Measurements from ENCODE around the gene PAK6. TPM values are rescaled to one million over a fixed set of nuclear protein-coding genes. Genes with fewer than 3 reads are reported as not detected.

Gene PAK6
- total RNA-seq, 1 donor from 2014 or later, result 7.1 TPM

DNA sequence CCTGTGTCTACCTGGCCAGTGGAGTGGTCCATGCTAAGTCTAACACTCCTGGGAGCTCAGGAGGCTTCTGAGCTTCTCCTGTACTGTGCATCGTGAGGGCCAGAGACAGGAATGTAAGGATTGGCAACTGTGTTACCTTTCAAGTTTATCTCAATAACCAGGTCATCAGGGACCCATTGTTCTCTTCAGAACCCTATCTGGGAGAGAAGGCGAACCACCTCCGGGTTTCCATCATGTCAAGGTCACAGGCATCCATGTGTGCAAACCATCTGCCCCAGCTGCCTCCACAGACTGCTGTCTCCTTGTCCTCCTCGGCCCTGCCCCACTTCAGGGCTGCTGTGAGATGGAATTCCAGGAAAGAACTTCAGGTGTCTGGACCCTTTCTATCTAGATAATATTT lies 38.1 kb downstream of the PAK6 start:
- DNase-seq (ENCODE audit: low read depth), result no peak
- TF ChIP-seq, protein P1, sequence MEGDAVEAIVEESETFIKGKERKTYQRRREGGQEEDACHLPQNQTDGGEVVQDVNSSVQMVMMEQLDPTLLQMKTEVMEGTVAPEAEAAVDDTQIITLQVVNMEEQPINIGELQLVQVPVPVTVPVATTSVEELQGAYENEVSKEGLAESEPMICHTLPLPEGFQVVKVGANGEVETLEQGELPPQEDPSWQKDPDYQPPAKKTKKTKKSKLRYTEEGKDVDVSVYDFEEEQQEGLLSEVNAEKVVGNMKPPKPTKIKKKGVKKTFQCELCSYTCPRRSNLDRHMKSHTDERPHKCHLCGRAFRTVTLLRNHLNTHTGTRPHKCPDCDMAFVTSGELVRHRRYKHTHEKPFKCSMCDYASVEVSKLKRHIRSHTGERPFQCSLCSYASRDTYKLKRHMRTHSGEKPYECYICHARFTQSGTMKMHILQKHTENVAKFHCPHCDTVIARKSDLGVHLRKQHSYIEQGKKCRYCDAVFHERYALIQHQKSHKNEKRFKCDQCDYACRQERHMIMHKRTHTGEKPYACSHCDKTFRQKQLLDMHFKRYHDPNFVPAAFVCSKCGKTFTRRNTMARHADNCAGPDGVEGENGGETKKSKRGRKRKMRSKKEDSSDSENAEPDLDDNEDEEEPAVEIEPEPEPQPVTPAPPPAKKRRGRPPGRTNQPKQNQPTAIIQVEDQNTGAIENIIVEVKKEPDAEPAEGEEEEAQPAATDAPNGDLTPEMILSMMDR (conservative IDR thresholded peaks at IDR 0.05; ENCODE audit: low read depth, low read length), result no peak
- H3K4me3 ChIP-seq (ENCODE audit: low read depth, low read length), result no peak overlapping the region

GRCh38 chr15:40277471-40277870 lies 38.6 kb downstream of the PAK6 start:
- H3K4me3 ChIP-seq (ENCODE audit: low read depth, low read length), result no peak overlapping the region
- TF ChIP-seq, protein P1 (conservative IDR thresholded peaks at IDR 0.05; ENCODE audit: low read depth, low read length), result no peak
- no peak for DNase-seq (ENCODE audit: low read depth)

GRCh38 chr15:40278026-40278425 lies 39.2 kb downstream of the PAK6 start:
- TF ChIP-seq, protein P1 (conservative IDR thresholded peaks at IDR 0.05; ENCODE audit: low read depth, low read length), result no peak
- H3K4me3 ChIP-seq (ENCODE audit: low read depth, low read length), result no peak overlapping the region
- DNase-seq (ENCODE audit: low read depth), result no peak

DNA sequence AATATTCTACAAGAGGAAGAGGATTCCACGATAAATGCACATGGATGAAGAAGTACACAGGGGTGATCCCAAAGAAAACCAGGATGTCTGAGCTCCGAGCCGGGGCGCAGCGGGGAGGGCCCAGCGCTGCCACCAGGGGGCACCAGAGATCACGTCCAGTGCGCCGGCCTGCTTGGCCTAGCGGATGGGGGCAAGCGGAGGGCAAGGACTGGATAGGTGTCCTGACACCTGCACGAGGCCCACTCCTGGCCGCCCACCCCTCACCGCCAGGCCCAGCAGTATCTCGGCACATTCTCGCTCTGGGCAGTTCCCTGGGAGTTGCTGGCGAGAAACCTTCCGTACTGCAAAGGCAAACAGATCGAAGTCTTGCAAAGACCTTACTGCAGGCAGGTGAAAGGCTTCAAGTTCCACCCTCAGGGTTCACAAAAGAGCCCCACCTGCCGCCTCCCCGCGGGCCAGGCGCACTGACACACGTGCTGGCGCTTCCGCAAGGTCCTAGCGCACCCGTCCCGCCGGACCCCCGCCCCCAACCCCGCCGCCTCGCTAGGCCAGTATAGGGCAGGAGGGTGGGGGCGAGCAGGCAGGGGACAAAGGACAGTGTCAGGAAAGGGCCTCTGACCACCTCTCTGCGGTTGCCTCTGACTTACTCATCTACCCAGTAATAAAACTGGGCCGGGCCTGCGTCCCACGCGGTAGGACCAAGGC lies 40.7 kb downstream of the PAK6 start:
- DNase-seq (ENCODE audit: low read depth), result no peak
- TF ChIP-seq, protein P1 (conservative IDR thresholded peaks at IDR 0.05; ENCODE audit: low read depth, low read length), result peak; percentile 95
- H3K4me3 ChIP-seq (ENCODE audit: low read depth, low read length), result no peak overlapping the region

- no peak for DNase-seq (ENCODE audit: low read depth)
These were observed 41.6 kb downstream of the PAK6 start for GRCh38 chr15:40280260-40281056.

DNA sequence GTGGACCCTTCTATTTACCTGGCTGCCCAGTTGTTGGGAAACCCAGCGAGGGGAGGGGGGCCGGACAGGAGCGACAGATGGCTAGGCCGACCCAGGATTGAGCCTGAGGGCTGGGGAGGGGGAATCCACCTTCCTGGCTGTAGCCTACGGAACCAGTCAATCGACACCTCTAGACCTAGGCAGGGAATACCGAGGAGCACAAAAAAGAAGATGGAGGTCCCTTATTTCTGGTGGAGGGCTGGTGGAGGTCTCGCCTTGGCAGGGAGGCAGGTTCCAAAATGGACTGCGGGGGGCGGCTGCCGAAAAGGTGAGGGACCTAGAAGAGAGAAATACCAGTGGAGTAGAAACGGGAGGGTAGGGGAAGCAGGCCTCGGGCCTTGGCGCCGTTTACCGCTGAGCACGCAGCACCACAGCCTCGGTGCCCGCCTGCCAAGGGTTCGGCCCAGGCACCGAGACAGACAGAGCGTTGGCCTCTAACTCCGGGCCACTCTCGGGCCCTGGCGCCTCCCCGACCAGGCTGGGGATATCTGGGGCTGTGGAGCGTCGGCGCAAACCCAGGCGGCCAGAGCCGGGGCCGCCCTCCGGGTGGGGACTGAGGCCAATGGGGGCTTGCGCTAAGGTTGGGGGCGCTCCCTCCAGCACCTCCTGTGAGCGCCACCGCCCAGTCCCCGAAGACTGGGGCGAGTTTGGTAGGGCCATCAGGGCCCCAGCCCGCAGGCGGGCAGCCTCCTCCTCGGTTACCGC lies 42.4 kb downstream of the PAK6 start:
- TF ChIP-seq, protein P1 (conservative IDR thresholded peaks at IDR 0.05; ENCODE audit: low read depth, low read length), result no peak
- H3K4me3 ChIP-seq (ENCODE audit: low read depth, low read length), result no peak overlapping the region
- DNase-seq (ENCODE audit: low read depth), result no peak

More at GRCh38 chr15:40280260-40281056, 41.6 kb downstream of the PAK6 start:
- TF ChIP-seq, protein P1 (conservative IDR thresholded peaks at IDR 0.05; ENCODE audit: low read depth, low read length), result no peak
- H3K4me3 ChIP-seq (ENCODE audit: low read depth, low read length), result no peak overlapping the region
